K562 (cell line): Measurements from ENCODE around the gene FLOT2. TPM values are rescaled to one million over a fixed set of nuclear protein-coding genes. Genes with fewer than 3 reads are reported as not detected.

Source experiments
- ELF1 ChIP-seq: fragments of 200-800 bp; sonication (Bioruptor generic); IDR thresholded peaks from 2 replicates; pipeline ENCODE4 v1.6.1; 2016; ENCODE audit warnings: missing genetic modification characterization, missing compliant biosample characterization
- ESRRA ChIP-seq: fragments of 450-650 bp; IDR thresholded peaks from 2 replicates; pipeline ENCODE4 v1.6.1; 2014; ENCODE audit warnings: low read depth, mild to moderate bottlenecking, moderate library complexity, borderline replicate concordance
- IRF2 ChIP-seq: sonication (generic); formaldehyde crosslinking; IDR thresholded peaks from 2 replicates; pipeline ENCODE4 v1.8.1; 2022; ENCODE audit warnings: mild to moderate bottlenecking, missing genetic modification reagents
- SRSF3 ChIP-seq: fragments of 200-400 bp; formaldehyde crosslinking; IDR thresholded peaks from 2 replicates; pipeline ENCODE4 v1.6.1; 2016; ENCODE audit warnings: mild to moderate bottlenecking, low read length, moderate library complexity; ENCODE audit not compliant: insufficient read depth
- TEAD4 ChIP-seq, 2 experiments: sonication (generic) in 1 of 2; formaldehyde crosslinking in 1 of 2; IDR thresholded peaks; 2 replicates each; pipeline versions ENCODE4 v1.6.1 to v1.8.0; 2012 to 2022; ENCODE audit warnings: borderline replicate concordance in 1 of 2, inconsistent platforms in 1 of 2, low read length in 1 of 2, mild to moderate bottlenecking in 1 of 2, missing genetic modification reagents in 1 of 2
- ZNF3 ChIP-seq: fragments of 250-450 bp; sonication (Bioruptor Pico); IDR thresholded peaks from 2 replicates; pipeline ENCODE4 v1.5.0; 2021; ENCODE audit warnings: mild to moderate bottlenecking, moderate library complexity
- ZNF707 ChIP-seq: fragments of 250-450 bp; sonication (Bioruptor Pico); conservative IDR thresholded peaks from 2 replicates; pipeline ENCODE4 v1.8.0; 2022; ENCODE audit warnings: inconsistent platforms, mild to moderate bottlenecking, moderate library complexity
- ZSCAN32 ChIP-seq: fragments of 450-650 bp; formaldehyde crosslinking; IDR thresholded peaks from 2 replicates; pipeline ENCODE4 v1.4.0; 2020; ENCODE audit warnings: mild to moderate bottlenecking, moderate library complexity
- polyA plus RNA-seq, 8 experiments: library from polyadenylated mRNA; depleted of rRNA in 4 of 8; stranded (reverse) in 5 of 8; unstranded in 3 of 8; fragments of >200 nt; fragmentation: Nextera tagmentation in 2 of 8; fragmentation: Illumina TruSeq in 1 of 8; extraction: Ambion mirVana in 2 of 8; extraction: Trizol in 1 of 8; gene quantifications; 2 replicates each; pipeline versions ENCODE4 v1.2.1 to v1.2.3, GENCODE V29; 2011 to 2014; ENCODE audit warnings: inconsistent platforms in 1 of 8, missing spikeins in 1 of 8
- total RNA-seq, 7 experiments: library from RNA; depleted of rRNA in 6 of 7; stranded (reverse); fragments of >200 nt in 6 of 7; fragmentation: Illumina TruSeq in 2 of 7; extraction: Trizol in 2 of 7; gene quantifications; 2 replicates each; pipeline versions ENCODE4 v1.2.1 to v1.2.3, GENCODE V29; 2011 to 2021; ENCODE audit warnings: low replicate concordance in 1 of 7
- TF ChIP-seq, protein P1 (sequence below): sonication (generic); formaldehyde crosslinking; IDR thresholded peaks from 2 replicates; pipeline ENCODE4 v1.8.1; 2023; ENCODE audit warnings: mild to moderate bottlenecking, missing genetic modification reagents
- TF ChIP-seq, protein P2 (sequence below): fragments of 250-450 bp; sonication (Bioruptor Pico); IDR thresholded peaks from 2 replicates; pipeline ENCODE4 v1.8.0; 2021; ENCODE audit warnings: mild to moderate bottlenecking, moderate library complexity
- TF ChIP-seq, protein P3 (sequence below): fragments of 250-450 bp; sonication (Bioruptor Pico); IDR thresholded peaks from 2 replicates; pipeline ENCODE4 v1.5.0; 2020; ENCODE audit warnings: mild to moderate bottlenecking, borderline replicate concordance
- TF ChIP-seq, protein P4 (sequence below): IDR thresholded peaks from 2 replicates; pipeline ENCODE4 v1.6.1; 2012; ENCODE audit warnings: low read depth, low read length, improper control_type of control experiment, borderline replicate concordance
- TF ChIP-seq, protein P5 (sequence below): IDR thresholded peaks from 3 replicates; pipeline ENCODE4 v1.6.1; 2011; ENCODE audit warnings: borderline replicate concordance, mild to moderate bottlenecking, moderate library complexity; ENCODE audit not compliant: insufficient read length; ENCODE audit errors: extremely low read depth

The FLOT2 gene
- total and polyA plus RNA-seq, 9 of the 15 experiments (the other 6 are each of a cell fraction or from before 2014, with no cell fraction given) = 17.5 to 138 (median 41.7) TPM

DNA sequence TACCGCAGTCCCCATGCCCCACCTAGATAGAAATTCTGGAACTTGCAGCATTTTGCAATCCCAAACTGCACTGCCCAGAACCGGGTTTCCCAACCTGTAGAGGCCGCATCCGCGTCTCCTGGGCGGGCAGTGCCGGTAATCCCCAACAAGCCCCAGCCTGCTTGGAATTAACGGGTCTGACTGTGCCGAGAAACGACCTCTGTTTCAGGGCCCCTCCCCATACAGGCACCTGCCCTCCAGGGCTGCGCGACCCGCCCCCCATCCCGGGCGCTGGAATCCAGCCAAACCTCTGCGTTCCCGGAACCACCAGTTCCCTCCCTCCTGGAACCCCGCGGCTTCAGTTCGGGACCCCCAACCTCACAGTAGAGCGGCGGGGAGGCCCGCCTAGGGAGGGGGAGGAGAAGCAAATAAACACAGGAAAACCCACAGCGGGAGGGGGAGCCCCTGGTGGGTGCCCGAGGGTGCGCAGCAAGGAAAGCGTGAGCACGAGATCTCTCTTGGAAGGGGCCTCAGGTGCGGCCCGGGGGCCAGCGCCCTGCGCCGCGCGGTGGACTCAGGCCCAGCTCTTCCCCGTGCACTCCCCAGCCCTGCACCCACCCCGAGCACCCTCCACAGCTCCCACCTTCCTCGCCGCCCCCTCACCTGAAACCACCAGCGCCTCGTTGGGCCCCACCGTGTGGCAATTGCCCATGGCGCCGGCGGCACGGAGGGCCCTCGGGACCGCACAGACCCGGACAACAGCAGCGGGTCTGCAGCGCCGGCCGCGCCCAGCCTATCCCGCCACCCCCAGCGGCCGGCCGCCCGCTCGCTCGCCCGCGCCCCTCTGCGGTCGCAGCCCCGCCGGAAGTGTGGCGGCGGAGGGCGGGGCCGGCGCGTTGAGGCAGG lies at the start of gene FLOT2 (continued):
- TF ChIP-seq, protein P1, sequence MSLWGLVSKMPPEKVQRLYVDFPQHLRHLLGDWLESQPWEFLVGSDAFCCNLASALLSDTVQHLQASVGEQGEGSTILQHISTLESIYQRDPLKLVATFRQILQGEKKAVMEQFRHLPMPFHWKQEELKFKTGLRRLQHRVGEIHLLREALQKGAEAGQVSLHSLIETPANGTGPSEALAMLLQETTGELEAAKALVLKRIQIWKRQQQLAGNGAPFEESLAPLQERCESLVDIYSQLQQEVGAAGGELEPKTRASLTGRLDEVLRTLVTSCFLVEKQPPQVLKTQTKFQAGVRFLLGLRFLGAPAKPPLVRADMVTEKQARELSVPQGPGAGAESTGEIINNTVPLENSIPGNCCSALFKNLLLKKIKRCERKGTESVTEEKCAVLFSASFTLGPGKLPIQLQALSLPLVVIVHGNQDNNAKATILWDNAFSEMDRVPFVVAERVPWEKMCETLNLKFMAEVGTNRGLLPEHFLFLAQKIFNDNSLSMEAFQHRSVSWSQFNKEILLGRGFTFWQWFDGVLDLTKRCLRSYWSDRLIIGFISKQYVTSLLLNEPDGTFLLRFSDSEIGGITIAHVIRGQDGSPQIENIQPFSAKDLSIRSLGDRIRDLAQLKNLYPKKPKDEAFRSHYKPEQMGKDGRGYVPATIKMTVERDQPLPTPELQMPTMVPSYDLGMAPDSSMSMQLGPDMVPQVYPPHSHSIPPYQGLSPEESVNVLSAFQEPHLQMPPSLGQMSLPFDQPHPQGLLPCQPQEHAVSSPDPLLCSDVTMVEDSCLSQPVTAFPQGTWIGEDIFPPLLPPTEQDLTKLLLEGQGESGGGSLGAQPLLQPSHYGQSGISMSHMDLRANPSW = no peak; the same call in 1 of the 2 replicates
- TF ChIP-seq TEAD4 (IDR thresholded peaks at IDR 0.05; ENCODE audit: low read length) (0 out of 2 replicates have a peak, but pooled peaks have one; percentile 18), TEAD4 (CRISPR knock-in tag; IDR thresholded peaks at IDR 0.05; ENCODE audit: borderline replicate concordance) (no peak), ZNF3 (CRISPR knock-in tag) (no peak), ZNF707 (no peak), SRSF3 (0 out of 2 replicates have a peak, but pooled peaks have one; percentile 67), IRF2 (CRISPR knock-in tag) (no peak), ESRRA (peak; percentile 88; the same call in 1 of the 2 replicates), ELF1 (tag) (peak; percentile 43), ZSCAN32 (CRISPR knock-in tag) (no peak)
- TF ChIP-seq, protein P2, sequence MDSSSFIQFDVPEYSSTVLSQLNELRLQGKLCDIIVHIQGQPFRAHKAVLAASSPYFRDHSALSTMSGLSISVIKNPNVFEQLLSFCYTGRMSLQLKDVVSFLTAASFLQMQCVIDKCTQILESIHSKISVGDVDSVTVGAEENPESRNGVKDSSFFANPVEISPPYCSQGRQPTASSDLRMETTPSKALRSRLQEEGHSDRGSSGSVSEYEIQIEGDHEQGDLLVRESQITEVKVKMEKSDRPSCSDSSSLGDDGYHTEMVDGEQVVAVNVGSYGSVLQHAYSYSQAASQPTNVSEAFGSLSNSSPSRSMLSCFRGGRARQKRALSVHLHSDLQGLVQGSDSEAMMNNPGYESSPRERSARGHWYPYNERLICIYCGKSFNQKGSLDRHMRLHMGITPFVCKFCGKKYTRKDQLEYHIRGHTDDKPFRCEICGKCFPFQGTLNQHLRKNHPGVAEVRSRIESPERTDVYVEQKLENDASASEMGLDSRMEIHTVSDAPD (CRISPR knock-in tag) = no peak
- TF ChIP-seq, protein P3, sequence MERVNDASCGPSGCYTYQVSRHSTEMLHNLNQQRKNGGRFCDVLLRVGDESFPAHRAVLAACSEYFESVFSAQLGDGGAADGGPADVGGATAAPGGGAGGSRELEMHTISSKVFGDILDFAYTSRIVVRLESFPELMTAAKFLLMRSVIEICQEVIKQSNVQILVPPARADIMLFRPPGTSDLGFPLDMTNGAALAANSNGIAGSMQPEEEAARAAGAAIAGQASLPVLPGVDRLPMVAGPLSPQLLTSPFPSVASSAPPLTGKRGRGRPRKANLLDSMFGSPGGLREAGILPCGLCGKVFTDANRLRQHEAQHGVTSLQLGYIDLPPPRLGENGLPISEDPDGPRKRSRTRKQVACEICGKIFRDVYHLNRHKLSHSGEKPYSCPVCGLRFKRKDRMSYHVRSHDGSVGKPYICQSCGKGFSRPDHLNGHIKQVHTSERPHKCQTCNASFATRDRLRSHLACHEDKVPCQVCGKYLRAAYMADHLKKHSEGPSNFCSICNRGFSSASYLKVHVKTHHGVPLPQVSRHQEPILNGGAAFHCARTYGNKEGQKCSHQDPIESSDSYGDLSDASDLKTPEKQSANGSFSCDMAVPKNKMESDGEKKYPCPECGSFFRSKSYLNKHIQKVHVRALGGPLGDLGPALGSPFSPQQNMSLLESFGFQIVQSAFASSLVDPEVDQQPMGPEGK (CRISPR knock-in tag) = 0 out of 2 replicates have a peak, but pooled peaks have one; percentile 86
- TF ChIP-seq, protein P4, sequence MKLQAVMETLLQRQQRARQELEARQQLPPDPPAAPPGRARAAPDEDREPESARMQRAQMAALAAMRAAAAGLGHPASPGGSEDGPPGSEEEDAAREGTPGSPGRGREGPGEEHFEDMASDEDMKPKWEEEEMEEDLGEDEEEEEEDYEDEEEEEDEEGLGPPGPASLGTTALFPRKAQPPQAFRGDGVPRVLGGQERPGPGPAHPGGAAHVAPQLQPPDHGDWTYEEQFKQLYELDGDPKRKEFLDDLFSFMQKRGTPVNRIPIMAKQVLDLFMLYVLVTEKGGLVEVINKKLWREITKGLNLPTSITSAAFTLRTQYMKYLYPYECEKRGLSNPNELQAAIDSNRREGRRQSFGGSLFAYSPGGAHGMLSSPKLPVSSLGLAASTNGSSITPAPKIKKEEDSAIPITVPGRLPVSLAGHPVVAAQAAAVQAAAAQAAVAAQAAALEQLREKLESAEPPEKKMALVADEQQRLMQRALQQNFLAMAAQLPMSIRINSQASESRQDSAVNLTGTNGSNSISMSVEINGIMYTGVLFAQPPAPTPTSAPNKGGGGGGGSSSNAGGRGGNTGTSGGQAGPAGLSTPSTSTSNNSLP = no peak
- TF ChIP-seq, protein P5, sequence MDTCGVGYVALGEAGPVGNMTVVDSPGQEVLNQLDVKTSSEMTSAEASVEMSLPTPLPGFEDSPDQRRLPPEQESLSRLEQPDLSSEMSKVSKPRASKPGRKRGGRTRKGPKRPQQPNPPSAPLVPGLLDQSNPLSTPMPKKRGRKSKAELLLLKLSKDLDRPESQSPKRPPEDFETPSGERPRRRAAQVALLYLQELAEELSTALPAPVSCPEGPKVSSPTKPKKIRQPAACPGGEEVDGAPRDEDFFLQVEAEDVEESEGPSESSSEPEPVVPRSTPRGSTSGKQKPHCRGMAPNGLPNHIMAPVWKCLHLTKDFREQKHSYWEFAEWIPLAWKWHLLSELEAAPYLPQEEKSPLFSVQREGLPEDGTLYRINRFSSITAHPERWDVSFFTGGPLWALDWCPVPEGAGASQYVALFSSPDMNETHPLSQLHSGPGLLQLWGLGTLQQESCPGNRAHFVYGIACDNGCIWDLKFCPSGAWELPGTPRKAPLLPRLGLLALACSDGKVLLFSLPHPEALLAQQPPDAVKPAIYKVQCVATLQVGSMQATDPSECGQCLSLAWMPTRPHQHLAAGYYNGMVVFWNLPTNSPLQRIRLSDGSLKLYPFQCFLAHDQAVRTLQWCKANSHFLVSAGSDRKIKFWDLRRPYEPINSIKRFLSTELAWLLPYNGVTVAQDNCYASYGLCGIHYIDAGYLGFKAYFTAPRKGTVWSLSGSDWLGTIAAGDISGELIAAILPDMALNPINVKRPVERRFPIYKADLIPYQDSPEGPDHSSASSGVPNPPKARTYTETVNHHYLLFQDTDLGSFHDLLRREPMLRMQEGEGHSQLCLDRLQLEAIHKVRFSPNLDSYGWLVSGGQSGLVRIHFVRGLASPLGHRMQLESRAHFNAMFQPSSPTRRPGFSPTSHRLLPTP = no peak
